Pulmonary artery endothelial cell (primary cell): ENCODE results near the gene GREB1. TPM values are rescaled to one million over a fixed set of nuclear protein-coding genes. Genes with fewer than 3 reads are reported as not detected.
"Not testable (repeated sequence)": the region's sequence is repeated elsewhere in the genome, so short reads cannot be mapped to it uniquely, and the experiment has no call there.

Experiments
- DNase-seq: peaks from one replicate; pipeline ENCODE4 v3.0.0-alpha.2; 2011; ENCODE audit warnings: low read depth, low spot score
- total RNA-seq: library from RNA; depleted of rRNA; stranded (reverse); fragments of >200 nt; gene quantifications from 2 replicates; pipeline ENCODE4 v1.2.3, GENCODE V29; 2014

The GREB1 gene
- total RNA-seq, 1 donor from 2014 or later = 0.07 TPM

GRCh38 chr2:11659851-11660250, 126.0 kb downstream of the GREB1 start:
- no peak for DNase-seq

- not testable (repeated sequence) for DNase-seq
Observed at GRCh38 chr2:11660396-11660795, 126.6 kb downstream of the GREB1 start.

DNA sequence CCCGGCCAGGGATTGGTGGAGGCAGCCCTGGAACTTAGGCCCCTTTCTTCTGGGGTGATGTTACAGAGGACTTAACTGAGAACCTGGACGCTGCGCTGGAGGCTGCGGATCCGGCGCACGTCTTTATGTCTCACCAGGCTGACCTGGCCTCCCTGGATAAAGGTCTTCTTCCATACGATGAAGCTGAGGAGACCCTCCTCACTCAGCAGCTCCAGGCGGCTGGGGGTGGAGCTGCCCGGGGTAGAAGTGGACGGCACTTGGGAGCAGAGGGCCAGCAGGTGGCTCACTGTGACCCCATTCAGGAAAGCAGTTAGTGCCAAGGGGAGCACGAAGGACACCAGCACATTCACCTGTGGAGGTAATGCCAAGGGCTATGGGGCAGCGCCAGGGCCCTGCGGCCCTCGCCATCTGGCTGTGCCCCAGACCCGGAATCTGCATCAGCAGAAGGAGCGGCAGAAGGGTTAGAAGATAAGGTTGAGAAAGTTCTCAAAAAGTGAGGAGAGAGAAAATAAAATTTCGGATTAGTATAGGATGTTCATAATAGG, 128.1 kb downstream of the GREB1 start:
- no peak for DNase-seq

DNA sequence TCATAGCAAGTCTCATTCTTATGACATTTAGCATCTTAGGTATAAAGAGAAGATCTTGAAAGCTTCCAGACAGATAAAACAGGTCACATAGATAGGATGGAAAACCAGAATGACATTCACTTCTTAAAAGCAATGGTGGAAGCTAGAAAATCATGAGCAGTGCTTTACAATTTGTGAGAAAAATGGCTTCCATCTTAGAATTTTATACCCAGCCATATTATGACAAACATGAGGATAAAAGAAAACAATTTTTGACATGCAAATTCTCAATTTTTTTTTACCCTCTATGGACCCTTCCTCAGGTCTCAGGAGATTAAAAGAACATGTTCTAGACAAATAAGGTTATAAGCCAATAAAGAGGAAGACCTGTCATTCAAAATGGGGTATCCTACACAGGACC, 129.0 kb downstream of the GREB1 start:
- no peak for DNase-seq

- no peak for DNase-seq
Observed at GRCh38 chr2:11663427-11663826, 129.6 kb downstream of the GREB1 start.

- DNase-seq = no peak
Observed at GRCh38 chr2:11665028-11665427, 131.2 kb downstream of the GREB1 start.

DNA sequence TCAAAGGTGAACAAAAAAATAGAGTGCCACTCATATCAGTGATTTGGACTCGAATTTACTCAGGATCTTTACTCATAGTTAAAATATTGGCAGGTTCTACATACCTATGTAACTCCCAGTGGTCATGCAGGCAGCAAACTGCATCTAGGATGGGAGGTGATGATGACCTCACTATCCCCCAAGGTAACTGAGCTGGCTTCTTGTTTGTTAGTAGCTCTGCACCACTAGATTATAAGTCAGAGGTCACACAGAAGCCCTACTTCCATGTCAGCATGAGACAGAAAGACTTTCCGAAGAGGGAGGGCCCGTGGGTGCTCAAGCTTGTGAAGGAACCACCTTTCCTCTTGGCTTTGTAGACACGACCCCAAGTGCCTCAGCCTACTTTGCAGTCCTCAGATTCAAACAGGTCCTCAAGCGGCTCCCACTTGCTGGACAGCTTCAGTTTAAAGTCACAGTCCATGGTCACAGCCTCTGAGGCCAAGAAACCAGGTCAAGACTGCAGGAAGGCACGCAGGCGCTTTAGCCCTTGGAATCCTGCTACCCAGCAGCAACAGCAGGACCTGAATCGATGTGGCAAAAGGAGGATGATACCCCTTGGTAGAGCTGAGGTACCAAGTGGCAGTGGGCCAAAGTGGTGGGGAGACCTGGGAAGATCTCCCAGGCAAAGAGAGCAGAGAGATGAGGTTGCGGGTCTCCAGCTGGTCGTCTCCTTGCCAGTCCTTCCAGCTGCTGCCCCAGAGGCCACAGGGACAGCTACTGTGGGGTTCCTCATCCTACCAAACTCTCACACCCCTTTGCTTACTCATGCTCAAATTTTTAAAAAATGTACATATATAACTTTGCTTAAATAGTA, 131.9 kb downstream of the GREB1 start:
- DNase-seq = no peak

DNA sequence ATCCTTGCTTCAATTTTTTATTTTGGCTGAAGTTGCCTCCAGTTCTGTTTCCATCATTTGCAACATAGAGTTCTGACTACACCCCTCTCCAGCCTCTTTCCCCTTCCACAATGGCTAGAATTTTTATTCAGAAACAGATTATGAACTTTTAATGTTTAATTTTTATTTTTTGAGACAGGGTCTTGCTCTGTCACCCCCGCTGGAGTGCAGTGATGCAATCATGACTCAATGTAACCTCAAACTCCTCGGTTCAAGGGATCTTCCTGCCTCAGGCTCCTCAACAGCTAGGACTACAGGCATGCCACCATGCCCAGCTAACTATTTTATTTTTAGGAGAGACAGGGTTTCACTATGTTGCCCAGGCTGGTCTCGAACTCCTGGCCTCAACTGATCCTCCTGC, 133.3 kb downstream of the GREB1 start:
- no peak for DNase-seq

DNA sequence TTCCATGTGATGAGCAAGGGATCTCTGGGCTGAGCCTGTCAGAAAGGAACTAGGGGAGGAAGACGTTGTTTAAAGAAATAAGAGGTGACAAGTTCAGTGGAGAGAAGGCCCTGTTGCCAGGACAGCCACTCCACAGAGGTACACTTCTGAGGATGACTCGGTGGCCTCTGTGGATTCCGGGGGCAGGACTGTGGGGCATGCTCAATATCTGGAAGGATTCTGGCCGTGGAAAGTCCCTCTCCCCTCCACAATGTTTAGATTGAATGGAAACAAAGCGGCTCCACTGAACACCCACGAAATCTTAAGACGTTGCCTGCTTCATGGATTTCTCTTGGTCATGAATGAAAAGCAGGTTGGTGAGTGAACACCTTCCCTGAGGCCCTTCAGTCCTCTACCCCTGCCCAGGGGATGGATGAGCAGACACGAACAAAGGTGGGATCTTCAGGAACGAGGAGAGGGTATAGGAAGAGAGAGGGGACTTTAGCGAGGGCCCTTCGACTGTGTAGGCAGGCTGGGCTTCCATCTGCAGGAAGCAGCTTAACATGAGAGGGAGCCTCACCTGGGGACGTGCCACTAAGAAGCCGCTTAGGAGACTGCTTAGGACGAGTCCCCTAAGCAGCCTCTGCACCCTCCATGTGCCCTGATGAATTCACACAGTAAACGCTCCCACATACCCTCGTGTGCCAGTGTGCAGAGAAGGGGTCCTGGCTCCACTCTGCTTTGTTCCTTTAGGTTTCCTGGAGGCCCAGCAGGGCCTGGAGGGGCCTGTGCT, 134.2 kb downstream of the GREB1 start:
- no peak for DNase-seq

DNA sequence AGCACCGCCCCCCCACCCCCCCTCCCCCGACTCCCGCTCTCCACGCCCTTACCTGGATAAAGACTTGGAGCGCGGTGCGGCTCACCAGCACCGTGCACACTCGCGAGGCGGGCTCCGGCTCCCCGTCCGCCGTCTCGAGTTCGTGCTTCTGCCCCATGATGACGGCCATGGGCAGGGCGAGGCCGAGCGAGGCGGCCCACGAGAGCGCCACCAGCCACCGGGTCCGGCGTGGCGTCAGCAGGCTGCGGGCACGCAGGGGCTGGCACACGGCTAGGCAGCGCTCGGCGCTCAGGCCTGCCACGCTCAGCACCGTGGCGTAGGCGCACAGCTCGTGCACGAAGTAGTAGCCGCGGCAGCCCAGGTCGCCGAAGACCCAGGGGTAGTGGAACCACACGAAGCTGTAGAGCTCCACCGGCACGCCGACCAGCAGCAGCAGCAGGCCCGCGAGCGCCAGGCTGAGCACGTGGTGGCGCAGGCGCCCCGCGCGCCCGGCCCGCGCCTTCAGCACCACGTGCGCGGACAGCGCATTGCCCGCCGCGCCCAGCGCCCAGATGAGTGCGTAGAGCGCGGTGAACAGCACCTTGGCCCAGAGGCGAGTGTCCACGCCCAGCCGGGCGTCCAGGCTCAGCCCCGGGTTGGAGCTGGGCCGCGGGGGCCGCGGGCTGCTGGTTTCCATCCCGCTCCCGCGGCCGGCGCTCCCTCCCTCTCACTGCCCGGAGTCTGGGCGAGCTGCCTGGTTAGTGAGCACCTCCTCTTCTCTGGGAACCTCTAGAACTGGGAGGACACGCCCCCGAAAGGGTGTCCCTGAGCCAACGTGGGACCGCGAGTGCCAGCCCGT, 135.8 kb downstream of the GREB1 start, which contains the start of gene NTSR2:
NTSR2 (minus strand) TSS at position 742 of the 838 bp plus-strand sequence; CDS start at position 676, 66 bp downstream.
- no peak for DNase-seq

GRCh38 chr2:11672407-11672806, 138.6 kb downstream of the GREB1 start:
- DNase-seq = no peak

- DNase-seq = no peak
Observed at GRCh38 chr2:11674983-11675382, 141.1 kb downstream of the GREB1 start.

- DNase-seq = no peak
Observed at GRCh38 chr2:11675423-11676112, 141.7 kb downstream of the GREB1 start.

GRCh38 chr2:11676640-11677039, 142.8 kb downstream of the GREB1 start:
- DNase-seq = no peak

DNA sequence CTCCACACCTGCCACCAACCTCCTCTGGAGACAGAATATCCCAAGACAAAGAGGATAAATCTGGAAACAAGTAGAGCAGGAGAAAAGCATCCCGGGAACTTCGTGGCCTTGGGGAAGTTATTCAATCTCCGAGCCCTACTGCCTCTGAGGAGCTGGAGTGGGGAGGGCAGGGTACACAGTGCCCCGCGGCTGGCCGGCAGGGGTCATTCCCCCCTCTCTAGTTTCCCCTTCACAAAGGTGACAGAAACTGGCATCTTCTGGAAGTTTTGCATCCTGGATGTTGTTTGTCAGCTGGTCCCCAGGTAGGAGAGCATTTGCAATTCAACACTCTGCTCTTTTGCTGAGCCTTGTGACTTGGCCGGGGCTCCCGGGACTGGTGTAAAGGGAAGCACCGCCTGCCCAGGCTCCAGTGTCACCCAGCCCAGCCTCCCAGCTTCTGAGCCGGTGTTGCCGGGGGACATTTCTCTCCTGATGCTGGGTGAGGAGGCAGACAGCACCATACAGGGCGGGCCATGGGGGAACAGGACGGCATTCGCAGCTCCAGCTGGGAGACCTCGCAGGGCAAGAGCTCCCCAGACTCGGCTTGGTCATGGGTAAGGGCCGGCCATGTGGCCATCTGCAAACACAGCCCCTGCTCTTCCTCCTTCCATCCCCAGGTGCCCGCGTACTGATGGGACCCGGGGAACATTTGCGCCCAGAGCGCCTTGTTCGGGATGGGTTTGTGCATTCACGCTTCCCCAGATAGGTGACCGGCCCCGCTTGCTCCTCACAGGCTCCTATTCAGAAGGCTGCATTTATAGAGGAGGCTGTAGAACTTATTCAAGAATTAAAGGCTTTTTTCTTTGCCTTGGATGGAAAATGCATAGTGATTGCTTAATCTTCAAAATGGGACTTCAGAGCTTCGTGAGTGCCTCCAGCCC, 143.6 kb downstream of the GREB1 start:
- no peak for DNase-seq

- DNase-seq = no peak
Observed at GRCh38 chr2:11678306-11678960, 144.6 kb downstream of the GREB1 start.

DNA sequence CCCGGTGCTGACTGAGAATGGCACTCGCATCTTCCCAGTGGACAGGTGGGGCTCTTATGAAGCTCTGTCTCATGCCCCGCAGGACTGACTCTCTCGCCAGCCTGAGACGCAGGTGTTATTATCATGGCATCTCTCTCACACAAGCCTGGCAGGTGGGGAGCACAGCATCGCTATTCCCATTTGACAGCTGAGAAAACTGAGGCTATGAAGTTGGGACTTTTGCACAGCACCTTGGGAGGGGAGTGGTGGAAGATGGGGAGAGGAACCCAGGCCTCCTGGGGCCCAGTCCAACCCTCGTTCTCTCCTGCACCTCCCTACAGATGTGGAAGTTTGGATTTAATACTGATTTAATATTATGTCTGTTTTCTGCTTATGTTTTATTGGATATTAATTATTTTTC, 145.2 kb downstream of the GREB1 start:
- no peak for DNase-seq

GRCh38 chr2:11679486-11680181, 145.8 kb downstream of the GREB1 start:
- no peak for DNase-seq
